Measurements from ENCODE around the gene BMP10. TPM values are rescaled to one million over a fixed set of nuclear protein-coding genes. Genes with fewer than 3 reads are reported as not detected.

The BMP10 gene
- total RNA-seq, 1 experiment from 2014 or later: not detected

DNA sequence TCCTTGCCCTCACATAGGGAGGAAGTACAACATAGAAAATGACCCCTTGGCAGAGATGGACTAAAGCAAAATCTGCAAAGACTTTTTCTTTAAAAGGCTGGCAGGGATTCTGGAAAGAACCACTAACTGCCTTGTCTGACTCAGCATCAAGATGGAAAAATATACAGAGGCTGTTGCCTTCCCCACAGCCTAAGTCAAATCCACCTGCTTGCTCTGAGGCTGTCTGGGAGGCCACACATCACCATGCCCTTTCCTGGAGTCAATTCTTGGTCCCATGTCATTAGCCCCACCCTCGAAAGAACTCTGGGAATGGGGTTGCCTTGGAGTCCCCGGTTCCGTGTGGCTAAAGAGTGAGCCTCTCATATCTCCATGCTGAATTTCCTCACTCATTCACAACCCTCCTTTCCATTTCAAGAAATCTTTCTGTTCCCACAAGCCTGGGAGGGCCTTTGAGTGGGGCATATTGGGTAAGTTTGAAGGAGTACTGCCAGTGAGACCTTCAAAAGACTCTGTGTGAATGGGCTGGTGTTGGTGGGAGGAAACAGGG, 39.4 kb downstream of the BMP10 start:
- Histone ChIP-seq H3K4me1 (ENCODE audit: insufficient read depth, low read length) (no peaks in the 10 kb centered on the region), H3K14ac (ENCODE audit: insufficient read depth, low read length) (no peak overlapping the region), H3K18ac (ENCODE audit: insufficient read length, low read depth, low read length) (no peak overlapping the region), H2BK5ac (ENCODE audit: insufficient read length, low read length) (no peak overlapping the region), H3K79me2 (ENCODE audit: insufficient read depth, low read length) (no peaks in the 10 kb centered on the region), H2BK15ac (ENCODE audit: low read depth, low read length) (no peak overlapping the region), H3K27ac (ENCODE audit: insufficient read length, low read depth, low read length) (no peak overlapping the region), H3K79me1 (ENCODE audit: insufficient read depth, low read depth, low read length, poor library complexity, severe bottlenecking) (no peaks in the 10 kb centered on the region), H3T11ph (ENCODE audit: low read length) (no peak overlapping the region), H2BK120ac (ENCODE audit: low read depth, low read length, poor library complexity, severe bottlenecking) (no peak overlapping the region), H3K9ac (ENCODE audit: extremely low read depth, insufficient read length, low read length) (no peak overlapping the region), H4K20me1 (ENCODE audit: control insufficient read depth, insufficient read depth, insufficient read length) (no peaks in the 10 kb centered on the region), H2BK20ac (ENCODE audit: low read depth, low read length, poor library complexity, severe bottlenecking) (no peak overlapping the region), H3K9me3 (ENCODE audit: control insufficient read depth, low read depth, low read length) (no peaks in the 10 kb centered on the region), H4K5ac (ENCODE audit: insufficient read length, low read depth, low read length) (no peak overlapping the region), H3K56ac (ENCODE audit: insufficient read length, low read depth, low read length) (no peak overlapping the region), H2BK12ac (ENCODE audit: insufficient read length, low read depth, low read length) (no peak overlapping the region), H3K23ac (ENCODE audit: insufficient read length, low read depth, low read length) (no peak overlapping the region), H3K23me2 (ENCODE audit: insufficient read length, low read depth, low read length, poor library complexity, severe bottlenecking) (no peaks in the 10 kb centered on the region), H2AK5ac (ENCODE audit: insufficient read length, low read length) (no peak overlapping the region), H3K4me2 (ENCODE audit: insufficient read depth, insufficient read length, low read length) (no peak overlapping the region), H3K4ac (ENCODE audit: low read depth, low read length) (no peak overlapping the region), H4K8ac (replicated peaks; ENCODE audit: insufficient read length, low read depth, low read length) (no peak overlapping the region), H4K91ac (ENCODE audit: insufficient read length, low read depth, low read length) (no peak overlapping the region), H3K27me3 (ENCODE audit: insufficient read depth, low read length) (no peaks in the 10 kb centered on the region), H2AFZ (ENCODE audit: low read length) (no peak overlapping the region)
- TF ChIP-seq, protein P1, sequence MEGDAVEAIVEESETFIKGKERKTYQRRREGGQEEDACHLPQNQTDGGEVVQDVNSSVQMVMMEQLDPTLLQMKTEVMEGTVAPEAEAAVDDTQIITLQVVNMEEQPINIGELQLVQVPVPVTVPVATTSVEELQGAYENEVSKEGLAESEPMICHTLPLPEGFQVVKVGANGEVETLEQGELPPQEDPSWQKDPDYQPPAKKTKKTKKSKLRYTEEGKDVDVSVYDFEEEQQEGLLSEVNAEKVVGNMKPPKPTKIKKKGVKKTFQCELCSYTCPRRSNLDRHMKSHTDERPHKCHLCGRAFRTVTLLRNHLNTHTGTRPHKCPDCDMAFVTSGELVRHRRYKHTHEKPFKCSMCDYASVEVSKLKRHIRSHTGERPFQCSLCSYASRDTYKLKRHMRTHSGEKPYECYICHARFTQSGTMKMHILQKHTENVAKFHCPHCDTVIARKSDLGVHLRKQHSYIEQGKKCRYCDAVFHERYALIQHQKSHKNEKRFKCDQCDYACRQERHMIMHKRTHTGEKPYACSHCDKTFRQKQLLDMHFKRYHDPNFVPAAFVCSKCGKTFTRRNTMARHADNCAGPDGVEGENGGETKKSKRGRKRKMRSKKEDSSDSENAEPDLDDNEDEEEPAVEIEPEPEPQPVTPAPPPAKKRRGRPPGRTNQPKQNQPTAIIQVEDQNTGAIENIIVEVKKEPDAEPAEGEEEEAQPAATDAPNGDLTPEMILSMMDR (conservative IDR thresholded peaks at IDR 0.05): no peak
- H3K27me3 Mint-ChIP-seq (ENCODE audit: low read depth): no peaks in the 10 kb centered on the region
- WGBS (ENCODE audit: extremely low coverage, insufficient read length, low lambda C conversion rate): no CpG with 5 or more reads among the region's 3 CpGs
- no peak for DNase-seq
- peaks cover 7 to 11% of the 10 kb centered on the region in 2 experiments for H3K4me1 Mint-ChIP-seq
- no peak overlapping the region for H3K27ac Mint-ChIP-seq
- no peaks in the 10 kb centered on the region for H3K36me3 Mint-ChIP-seq (ENCODE audit: insufficient read depth in 1 of 3, low read depth in 3 of 3)
- no peak overlapping the region for H3K4me3 Mint-ChIP-seq
- no peaks in the 10 kb centered on the region for H3K9me3 Mint-ChIP-seq

All from H9 (cell line).